ENCODE data around the gene RPP30.

Gene RPP30

DNA sequence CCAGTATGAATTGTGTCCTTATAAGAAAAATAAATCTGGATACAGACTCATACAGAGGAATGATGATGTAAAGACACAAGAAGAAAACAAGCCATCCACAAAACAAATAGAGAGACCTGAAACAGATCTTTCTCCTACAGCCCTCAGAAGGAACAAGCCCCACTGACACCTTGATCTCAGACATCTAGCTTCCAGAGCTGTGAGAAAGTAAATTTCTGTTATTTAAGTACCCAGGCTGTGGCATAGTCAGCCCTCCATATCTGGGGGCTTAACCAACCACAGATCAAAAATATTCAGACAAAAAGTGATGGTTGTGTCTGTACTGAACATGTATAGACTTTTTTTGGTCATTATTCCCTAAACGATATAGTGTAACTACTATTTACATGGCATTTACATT lies 73.0 kb downstream of the RPP30 start:
- no peak for DNase-seq (ENCODE audit: low spot score)

DNA sequence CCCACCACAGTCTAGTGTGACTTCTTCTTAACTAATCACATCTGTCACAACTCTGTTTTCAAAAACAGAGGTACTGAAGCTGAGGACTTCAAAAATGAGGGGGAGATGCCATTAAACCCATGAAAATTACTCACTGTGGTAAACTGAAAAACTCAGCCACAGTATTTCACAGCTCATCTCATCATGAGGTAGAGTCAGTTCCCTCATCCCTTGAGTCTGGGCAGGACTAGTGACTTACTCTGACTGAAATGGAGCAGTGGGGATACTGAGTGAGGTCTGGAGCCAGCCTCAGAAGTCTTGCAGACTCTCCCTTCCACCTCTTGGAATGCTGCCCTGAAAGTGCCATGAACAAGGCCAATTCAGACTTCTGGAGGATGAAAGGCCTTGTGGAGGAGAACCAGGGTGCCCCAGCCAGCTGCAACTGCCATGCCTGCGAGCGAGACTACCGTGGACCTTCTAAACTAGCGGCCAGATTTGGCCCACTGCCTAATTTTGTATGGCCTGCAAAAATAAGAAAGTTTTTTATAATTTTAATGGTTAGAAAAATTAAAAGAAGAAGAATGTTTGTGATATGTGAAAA lies 73.8 kb downstream of the RPP30 start:
- DNase-seq (ENCODE audit: low spot score): no peak

DNA sequence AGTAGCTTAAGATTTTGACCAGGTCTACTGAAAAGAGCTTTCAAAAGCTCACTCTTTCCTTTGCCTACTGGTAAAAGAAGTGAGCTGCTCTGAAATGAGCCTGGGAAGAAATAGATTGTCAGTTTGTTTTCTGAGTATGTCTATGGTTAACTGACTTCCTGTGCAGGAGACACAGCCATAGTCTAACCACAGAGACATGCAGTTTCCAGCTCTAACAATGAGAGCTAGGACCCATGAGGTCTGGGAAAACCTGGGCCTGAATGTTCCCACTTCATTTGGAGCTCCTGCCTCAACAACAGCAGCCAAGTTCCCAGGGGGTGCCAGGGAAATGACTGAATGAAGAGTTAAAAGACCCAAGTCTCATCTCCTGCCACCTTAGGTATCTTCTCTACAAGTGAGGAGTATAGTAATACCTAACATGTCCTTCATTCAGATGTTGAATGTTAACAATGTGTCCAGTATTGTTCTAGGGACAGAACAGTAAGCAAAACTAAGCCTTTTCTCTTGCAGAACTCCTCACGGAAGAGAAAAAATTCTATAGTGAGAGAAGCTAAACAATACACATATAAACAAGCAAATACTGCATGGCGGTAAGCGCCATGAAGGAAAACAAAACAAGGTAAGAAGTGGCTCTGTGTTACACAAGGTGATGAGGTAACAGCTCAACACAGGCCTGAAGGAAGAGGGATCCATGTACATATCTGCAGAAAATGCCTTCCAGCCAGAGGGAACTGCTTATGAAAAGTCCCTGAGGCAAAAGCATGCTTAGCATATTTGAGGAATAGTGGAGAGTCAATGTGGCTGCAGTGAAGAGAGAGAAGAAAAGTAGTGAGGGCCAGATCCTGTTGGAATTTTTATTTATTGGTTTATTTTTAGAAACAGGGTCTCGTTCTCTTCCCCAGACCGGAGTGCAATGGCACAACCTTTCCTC lies 75.5 kb downstream of the RPP30 start:
- no peak for DNase-seq (ENCODE audit: low spot score)
